Neural cell (in vitro differentiated cells): ENCODE measurements around the gene ADCY2. TPM values are rescaled to one million over a fixed set of nuclear protein-coding genes. Genes with fewer than 3 reads are reported as not detected.

Experiments used
- H2AFZ ChIP-seq: fragments of 200-600, 300-800 bp; sonication (generic), shearing (Covaris generic); 2 replicates; pipeline ENCODE4 v1.6.0; 2014; ENCODE audit warnings: low read depth, mild to moderate bottlenecking, antibody characterized with exemption, low read length, moderate library complexity
- H3F3A ChIP-seq: fragments of 200-600 bp; shearing (Covaris generic); 2 replicates; pipeline ENCODE4 v1.6.1; 2016; ENCODE audit warnings: mild to moderate bottlenecking, moderate library complexity, mixed read lengths, antibody characterized with exemption, low read length; ENCODE audit not compliant: insufficient read depth, poor library complexity, severe bottlenecking
- H3K27ac ChIP-seq: fragments of 200-600, 300-800 bp; sonication (generic), shearing (Covaris generic); 2 replicates; pipeline ENCODE4 v1.5.1; 2014; ENCODE audit warnings: mild to moderate bottlenecking, low read length, moderate library complexity
- H3K27me3 ChIP-seq: fragments of 300-800, 200-600 bp; sonication (generic), shearing (Covaris generic); 2 replicates; pipeline ENCODE4 v1.6.0; 2014; ENCODE audit warnings: mild to moderate bottlenecking, low read depth, low read length, moderate library complexity; ENCODE audit not compliant: insufficient read depth
- H3K36me3 ChIP-seq: fragments of 300-800, 200-600 bp; sonication (generic), shearing (Covaris generic); 2 replicates; pipeline ENCODE4 v1.5.1; 2014; ENCODE audit warnings: mild to moderate bottlenecking, antibody characterized with exemption, low read length, moderate library complexity; ENCODE audit not compliant: insufficient read depth
- H3K4me2 ChIP-seq: fragments of 300-800, 200-600 bp; sonication (generic), shearing (Covaris generic); 2 replicates; pipeline ENCODE4 v1.6.0; 2014; ENCODE audit warnings: mild to moderate bottlenecking, low read length
- H3K4me3 ChIP-seq: fragments of 300-800, 200-600 bp; sonication (generic), shearing (Covaris generic); 2 replicates; pipeline ENCODE4 v1.5.1; 2014; ENCODE audit warnings: mild to moderate bottlenecking, low read length, moderate library complexity
- H3K79me2 ChIP-seq: fragments of 200-600 bp; shearing (Covaris generic); replicated peaks from 2 replicates; pipeline ENCODE4 v1.6.0; 2014; ENCODE audit warnings: mild to moderate bottlenecking, low read length, moderate library complexity; ENCODE audit not compliant: insufficient read depth
- H3K9ac ChIP-seq: fragments of 300-800, 200-600 bp; sonication (generic), shearing (Covaris generic); 2 replicates; pipeline ENCODE4 v1.6.1; 2016; ENCODE audit warnings: mild to moderate bottlenecking, low read length, mixed read lengths
- H3K9me2 ChIP-seq: fragments of 200-600 bp; shearing (Covaris generic); 2 replicates; pipeline ENCODE4 v1.6.1; 2016; ENCODE audit warnings: mild to moderate bottlenecking, low read length, mixed read lengths; ENCODE audit not compliant: insufficient read depth
- H3K9me3 ChIP-seq: fragments of 200-600, 300-800 bp; sonication (generic), shearing (Covaris generic); 2 replicates; pipeline ENCODE4 v1.6.1; 2016; ENCODE audit warnings: mild to moderate bottlenecking, mixed run types, low read length, moderate library complexity, mixed read lengths
- H4K20me1 ChIP-seq: fragments of 200-600 bp; shearing (Covaris generic); 2 replicates; pipeline ENCODE4 v1.6.1; 2016; ENCODE audit warnings: mild to moderate bottlenecking, mixed run types; ENCODE audit not compliant: insufficient read depth
- EP300 ChIP-seq: fragments of 450-650 bp; conservative IDR thresholded peaks from 2 replicates; pipeline ENCODE4 v1.6.1; 2014; ENCODE audit warnings: antibody characterized with exemption, mild to moderate bottlenecking, moderate library complexity; ENCODE audit not compliant: poor library complexity, severe bottlenecking
- EZH2 ChIP-seq: fragments of 200-600, 300-800 bp; shearing (Covaris generic), sonication (generic); IDR thresholded peaks from 2 replicates; pipeline ENCODE4 v1.6.1; 2014; ENCODE audit warnings: antibody characterized with exemption, low read length, borderline replicate concordance, mild to moderate bottlenecking; ENCODE audit not compliant: insufficient read depth, poor library complexity, severe bottlenecking
- MXI1 ChIP-seq: fragments of 450-650 bp; conservative IDR thresholded peaks from 2 replicates; pipeline ENCODE4 v1.6.1; 2014; ENCODE audit warnings: antibody characterized with exemption, mild to moderate bottlenecking; ENCODE audit not compliant: poor library complexity, severe bottlenecking
- POLR2AphosphoS5 ChIP-seq: IDR thresholded peaks from 2 replicates; pipeline ENCODE4 v1.6.1; 2012
- RAD21 ChIP-seq: fragments of 450-650 bp; conservative IDR thresholded peaks from 2 replicates; pipeline ENCODE4 v1.6.1; 2014; ENCODE audit warnings: antibody characterized with exemption, mild to moderate bottlenecking, moderate library complexity
- SMC3 ChIP-seq: fragments of 450-650 bp; conservative IDR thresholded peaks from 2 replicates; pipeline ENCODE4 v1.6.1; 2014; ENCODE audit warnings: antibody characterized with exemption, mild to moderate bottlenecking, moderate library complexity; ENCODE audit not compliant: poor library complexity
- TAF1 ChIP-seq: IDR thresholded peaks from 2 replicates; pipeline ENCODE4 v1.6.1; 2012; ENCODE audit warnings: low read depth
- polyA plus RNA-seq: library from polyadenylated mRNA; depleted of rRNA; stranded (reverse); fragments of >200 nt; gene quantifications from 2 replicates; pipeline ENCODE4 v1.2.3, GENCODE V29; 2014
- TF ChIP-seq, protein P1 (sequence below): fragments of 450-650 bp; IDR thresholded peaks from 2 replicates; pipeline ENCODE4 v1.5.1; 2014; ENCODE audit warnings: antibody characterized with exemption, mild to moderate bottlenecking, moderate library complexity; ENCODE audit not compliant: poor library complexity, severe bottlenecking
- TF ChIP-seq, protein P2 (sequence below): IDR thresholded peaks from 2 replicates; pipeline ENCODE4 v1.6.1; 2012; ENCODE audit warnings: borderline replicate concordance

The ADCY2 gene
- polyA plus RNA-seq, 1 donor from 2014 or later = 1.9 TPM

DNA sequence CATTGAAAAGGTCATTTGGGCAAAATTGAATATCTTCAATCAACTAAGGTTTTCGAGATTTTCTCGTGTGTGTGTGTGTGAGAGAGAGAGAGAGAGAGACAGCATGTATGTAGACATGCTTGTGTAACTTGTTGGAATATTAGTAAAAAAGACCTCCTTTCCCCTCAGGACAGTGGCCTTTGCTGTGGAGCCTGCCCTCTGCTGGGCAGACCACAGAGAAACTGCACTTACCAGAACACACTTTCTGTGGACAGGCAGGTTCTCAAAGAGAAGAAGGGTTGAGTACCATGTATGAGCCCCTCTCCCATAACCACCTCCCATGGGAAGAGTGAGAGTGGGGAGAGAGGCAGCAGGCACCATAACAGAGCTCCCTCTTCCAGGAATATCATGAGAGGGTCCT, 409.4 kb downstream of the ADCY2 start:
- no peaks in the 10 kb centered on the region for H3K9me3 ChIP-seq
- no peaks in the 10 kb centered on the region for H3K79me2 ChIP-seq
- no peaks in the 10 kb centered on the region for H3K36me3 ChIP-seq
- H2AFZ ChIP-seq = no peak overlapping the region
- H3K27ac ChIP-seq = no peak overlapping the region
- H3K4me3 ChIP-seq = no peak overlapping the region
- no peaks in the 10 kb centered on the region for H3K9me2 ChIP-seq
- TF ChIP-seq EP300 (no peak), POLR2AphosphoS5 (no peak), MXI1 (no peak), EZH2 (no peak), TAF1 (no peak), SMC3 (no peak), RAD21 (no peak)
- TF ChIP-seq, protein P1, sequence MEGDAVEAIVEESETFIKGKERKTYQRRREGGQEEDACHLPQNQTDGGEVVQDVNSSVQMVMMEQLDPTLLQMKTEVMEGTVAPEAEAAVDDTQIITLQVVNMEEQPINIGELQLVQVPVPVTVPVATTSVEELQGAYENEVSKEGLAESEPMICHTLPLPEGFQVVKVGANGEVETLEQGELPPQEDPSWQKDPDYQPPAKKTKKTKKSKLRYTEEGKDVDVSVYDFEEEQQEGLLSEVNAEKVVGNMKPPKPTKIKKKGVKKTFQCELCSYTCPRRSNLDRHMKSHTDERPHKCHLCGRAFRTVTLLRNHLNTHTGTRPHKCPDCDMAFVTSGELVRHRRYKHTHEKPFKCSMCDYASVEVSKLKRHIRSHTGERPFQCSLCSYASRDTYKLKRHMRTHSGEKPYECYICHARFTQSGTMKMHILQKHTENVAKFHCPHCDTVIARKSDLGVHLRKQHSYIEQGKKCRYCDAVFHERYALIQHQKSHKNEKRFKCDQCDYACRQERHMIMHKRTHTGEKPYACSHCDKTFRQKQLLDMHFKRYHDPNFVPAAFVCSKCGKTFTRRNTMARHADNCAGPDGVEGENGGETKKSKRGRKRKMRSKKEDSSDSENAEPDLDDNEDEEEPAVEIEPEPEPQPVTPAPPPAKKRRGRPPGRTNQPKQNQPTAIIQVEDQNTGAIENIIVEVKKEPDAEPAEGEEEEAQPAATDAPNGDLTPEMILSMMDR = no peak
- TF ChIP-seq, protein P2, sequence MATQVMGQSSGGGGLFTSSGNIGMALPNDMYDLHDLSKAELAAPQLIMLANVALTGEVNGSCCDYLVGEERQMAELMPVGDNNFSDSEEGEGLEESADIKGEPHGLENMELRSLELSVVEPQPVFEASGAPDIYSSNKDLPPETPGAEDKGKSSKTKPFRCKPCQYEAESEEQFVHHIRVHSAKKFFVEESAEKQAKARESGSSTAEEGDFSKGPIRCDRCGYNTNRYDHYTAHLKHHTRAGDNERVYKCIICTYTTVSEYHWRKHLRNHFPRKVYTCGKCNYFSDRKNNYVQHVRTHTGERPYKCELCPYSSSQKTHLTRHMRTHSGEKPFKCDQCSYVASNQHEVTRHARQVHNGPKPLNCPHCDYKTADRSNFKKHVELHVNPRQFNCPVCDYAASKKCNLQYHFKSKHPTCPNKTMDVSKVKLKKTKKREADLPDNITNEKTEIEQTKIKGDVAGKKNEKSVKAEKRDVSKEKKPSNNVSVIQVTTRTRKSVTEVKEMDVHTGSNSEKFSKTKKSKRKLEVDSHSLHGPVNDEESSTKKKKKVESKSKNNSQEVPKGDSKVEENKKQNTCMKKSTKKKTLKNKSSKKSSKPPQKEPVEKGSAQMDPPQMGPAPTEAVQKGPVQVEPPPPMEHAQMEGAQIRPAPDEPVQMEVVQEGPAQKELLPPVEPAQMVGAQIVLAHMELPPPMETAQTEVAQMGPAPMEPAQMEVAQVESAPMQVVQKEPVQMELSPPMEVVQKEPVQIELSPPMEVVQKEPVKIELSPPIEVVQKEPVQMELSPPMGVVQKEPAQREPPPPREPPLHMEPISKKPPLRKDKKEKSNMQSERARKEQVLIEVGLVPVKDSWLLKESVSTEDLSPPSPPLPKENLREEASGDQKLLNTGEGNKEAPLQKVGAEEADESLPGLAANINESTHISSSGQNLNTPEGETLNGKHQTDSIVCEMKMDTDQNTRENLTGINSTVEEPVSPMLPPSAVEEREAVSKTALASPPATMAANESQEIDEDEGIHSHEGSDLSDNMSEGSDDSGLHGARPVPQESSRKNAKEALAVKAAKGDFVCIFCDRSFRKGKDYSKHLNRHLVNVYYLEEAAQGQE = no peak
- H3K4me2 ChIP-seq = no peak overlapping the region
- H3K27me3 ChIP-seq = no peaks in the 10 kb centered on the region
- no peak overlapping the region for H3K9ac ChIP-seq
- no peaks in the 10 kb centered on the region for H4K20me1 ChIP-seq
- no peaks in the 10 kb centered on the region for H3F3A ChIP-seq

DNA sequence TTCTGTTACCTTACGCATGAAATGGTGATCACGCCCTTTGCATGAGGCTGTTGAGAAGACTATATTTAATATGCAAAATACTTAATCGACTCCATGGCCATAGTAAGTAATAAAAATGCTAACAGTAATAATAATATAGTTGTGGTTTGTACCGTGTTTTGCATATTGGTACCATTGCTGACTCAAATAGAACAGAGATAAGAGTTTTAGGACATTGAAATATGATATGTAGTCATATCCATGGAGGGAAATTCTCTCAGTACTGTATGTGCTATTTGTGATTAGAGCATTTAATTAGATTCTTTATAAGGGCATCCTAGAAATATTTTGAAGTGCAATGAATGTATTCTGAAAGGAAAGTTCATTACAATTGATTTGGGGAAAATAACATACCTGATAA, 413.1 kb downstream of the ADCY2 start:
- Histone ChIP-seq H3K9me2 (no peaks in the 10 kb centered on the region), H3K79me2 (no peaks in the 10 kb centered on the region)
- TF ChIP-seq POLR2AphosphoS5 (no peak), MXI1 (no peak)

DNA sequence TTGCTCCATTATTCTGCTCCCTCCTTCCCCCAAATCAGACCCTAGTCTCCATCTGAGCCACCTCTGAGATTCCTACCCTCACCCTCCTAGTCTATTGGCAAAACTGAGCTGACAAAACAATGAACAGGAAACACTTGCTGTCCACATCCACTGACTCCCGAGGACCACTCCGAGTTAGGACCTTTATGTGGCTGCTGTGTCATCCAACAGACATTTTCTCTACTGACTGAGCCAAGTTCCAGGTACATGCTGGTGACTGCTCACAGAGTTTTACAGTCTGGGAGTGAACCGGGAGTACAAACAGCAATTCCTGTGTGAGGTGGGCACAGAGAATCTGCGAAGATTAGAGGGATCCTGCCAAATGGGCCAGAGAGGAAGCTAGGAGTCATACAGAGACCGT, 415.8 kb downstream of the ADCY2 start:
- Histone ChIP-seq H4K20me1 (no peaks in the 10 kb centered on the region), H3K9me3 (no peaks in the 10 kb centered on the region), H3K9ac (no peak overlapping the region), H2AFZ (no peak overlapping the region), H3K4me3 (no peak overlapping the region), H3K4me2 (no peak overlapping the region), H3K27me3 (no peaks in the 10 kb centered on the region), H3K79me2 (no peaks in the 10 kb centered on the region), H3K9me2 (no peaks in the 10 kb centered on the region), H3K27ac (no peak overlapping the region), H3F3A (no peaks in the 10 kb centered on the region), H3K36me3 (no peaks in the 10 kb centered on the region)
- TF ChIP-seq SMC3 (no peak), RAD21 (no peak), TAF1 (no peak), EZH2 (no peak), EP300 (no peak), MXI1 (no peak), POLR2AphosphoS5 (no peak)
- TF ChIP-seq, protein P2 = no peak
- TF ChIP-seq, protein P1 = no peak

More for the DNA sequence above, 413.1 kb downstream of the ADCY2 start:
- Histone ChIP-seq H3K9me3 (no peaks in the 10 kb centered on the region), H2AFZ (no peak overlapping the region), H3F3A (no peaks in the 10 kb centered on the region), H3K9ac (no peak overlapping the region), H3K27ac (no peak overlapping the region), H3K27me3 (no peaks in the 10 kb centered on the region), H3K4me2 (no peak overlapping the region), H4K20me1 (no peaks in the 10 kb centered on the region), H3K36me3 (no peaks in the 10 kb centered on the region), H3K4me3 (no peak overlapping the region)
